HepG2 (cell line): ENCODE data around the gene C19orf85. TPM values are rescaled to one million over a fixed set of nuclear protein-coding genes. Genes with fewer than 3 reads are reported as not detected.

Experiments
- ATAC-seq: fragments of 200-7000 bp; cut with Tn5 transposase; 3 replicates; pipeline ENCODE4 v1.9.1; 2020; ENCODE audit warnings: mild to moderate bottlenecking, moderate library complexity
- Bru-seq: library from RNA; stranded (reverse); fragments of 400-500 nt; gene quantifications from one replicate; lab custom pipeline; 2021; lab: Mats Ljungman, UMichigan
- BruChase-seq, 2 experiments: library from RNA; stranded (reverse); fragments of 400-500 nt; gene quantifications; one replicate each; lab custom pipeline; 2021; lab: Mats Ljungman, UMichigan
- BruUV-seq: library from RNA; stranded (reverse); fragments of 400-500 nt; replicated peaks from 2 replicates; lab custom pipeline; 2021; lab: Mats Ljungman, UMichigan
- CTCF ChIA-PET: fragments of 300-600 bp; formaldehyde crosslinking; extraction: SDS; loops from one replicate; lab custom pipeline; 2021; ENCODE audit warnings: low total read pairs, inconsistent platforms, low intra/inter-chr PET ratio; lab: Yijun Ruan, JAX
- POLR2A ChIA-PET: fragments of 350-600 bp; sonication (Branson Sonifier 250); formaldehyde crosslinking; loops from one replicate; lab custom pipeline; 2020; ENCODE audit warnings: antibody characterized with exemption, inconsistent platforms; lab: Yijun Ruan, JAX
- DNase-seq: peaks from one replicate; pipeline ENCODE4 v3.0.0-alpha.2; 2015; ENCODE audit warnings: low spot score
- FAIRE-seq: peaks from 3 replicates; lab custom pipeline; 2011; peaks lifted over from hg19 to GRCh38; lab: Jason Lieb, UNC
- H2AFZ ChIP-seq: one replicate; pipeline ENCODE4 v1.6.1; 2011; ENCODE audit warnings: low read length, inconsistent platforms
- H3K27ac ChIP-seq: fragments of 300-600 bp; 3 replicates; pipeline ENCODE4 v1.8.0; 2011; ENCODE audit warnings: mixed run types, mild to moderate bottlenecking, mixed read lengths, low read length, inconsistent platforms; ENCODE audit not compliant: insufficient read depth; ENCODE audit errors: extremely low read length
- H3K27me3 ChIP-seq, 2 experiments: fragments of 200-600 bp in 1 of 2; 2 replicates in 1 of 2; 3 replicates in 1 of 2; pipeline versions ENCODE4 v1.6.0 to v1.8.0; 2011; ENCODE audit warnings: low read length in 2 of 2, mild to moderate bottlenecking in 2 of 2, moderate library complexity in 2 of 2, inconsistent platforms in 1 of 2; ENCODE audit not compliant: insufficient read depth in 2 of 2, control insufficient read depth in 1 of 2
- H3K36me3 ChIP-seq, 2 experiments: fragments of 200-600 bp in 1 of 2; replicated peaks in 1 of 2; 2 replicates in 1 of 2; 3 replicates in 1 of 2; pipeline versions ENCODE4 v1.5.1 to v1.8.0; 2011; ENCODE audit warnings: low read length in 2 of 2, inconsistent platforms in 1 of 2; ENCODE audit not compliant: insufficient read depth in 2 of 2, control insufficient read depth in 1 of 2
- H3K4me1 ChIP-seq: 2 replicates; pipeline ENCODE4 v1.5.1; 2012; ENCODE audit warnings: low read length, inconsistent platforms; ENCODE audit not compliant: insufficient read depth
- H3K4me2 ChIP-seq: 2 replicates; pipeline ENCODE4 v1.6.0; 2011; ENCODE audit warnings: low read depth, low read length, inconsistent platforms
- H3K4me3 ChIP-seq, 3 experiments: fragments of 200-600 bp in 1 of 3; sonication (generic), shearing (Covaris generic) in 1 of 3; replicated peaks in 1 of 3; 2 replicates each; pipeline ENCODE4 v1.5.1; 2011 to 2016; ENCODE audit warnings: low read length in 3 of 3, inconsistent platforms in 2 of 3, low read depth in 2 of 3, mild to moderate bottlenecking in 2 of 3, control low read depth in 1 of 3, mixed read lengths in 1 of 3; ENCODE audit not compliant: insufficient read depth in 1 of 3
- H3K79me2 ChIP-seq: one replicate; pipeline ENCODE4 v1.6.1; 2011; ENCODE audit warnings: low read length, inconsistent platforms; ENCODE audit not compliant: insufficient read depth
- H3K9ac ChIP-seq: 2 replicates; pipeline ENCODE4 v1.6.0; 2011; ENCODE audit warnings: mild to moderate bottlenecking, low read depth, low read length, inconsistent platforms; ENCODE audit not compliant: insufficient read depth
- H3K9me3 ChIP-seq: 2 replicates; pipeline ENCODE4 v1.5.1; 2012; ENCODE audit warnings: mild to moderate bottlenecking, low read length
- H4K20me1 ChIP-seq: 2 replicates; pipeline ENCODE4 v1.6.0; 2011; ENCODE audit warnings: inconsistent platforms, mild to moderate bottlenecking, low read length, moderate library complexity; ENCODE audit not compliant: insufficient read depth
- ATF7 ChIP-seq, 2 experiments: fragments of 450-650 bp in 1 of 2; sonication (generic) in 1 of 2; formaldehyde crosslinking in 1 of 2; IDR thresholded peaks; 2 replicates each; pipeline versions ENCODE4 v1.4.0 to v1.6.1; 2016 to 2020; ENCODE audit warnings: antibody characterized with exemption in 1 of 2, mild to moderate bottlenecking in 1 of 2, missing genetic modification reagents in 1 of 2
- BHLHE40 ChIP-seq: IDR thresholded peaks from 2 replicates; pipeline ENCODE4 v1.6.1; 2011; ENCODE audit warnings: low read length, improper control_type of control experiment
- GATAD1 ChIP-seq: IDR thresholded peaks from 2 replicates; pipeline ENCODE4 v1.6.1; 2016; ENCODE audit warnings: missing genetic modification reagents, missing compliant biosample characterization
- HMGA1 ChIP-seq: sonication (generic); formaldehyde crosslinking; conservative IDR thresholded peaks from 2 replicates; pipeline ENCODE4 v1.4.0; 2020; ENCODE audit warnings: missing genetic modification reagents
- NFYC ChIP-seq: IDR thresholded peaks from 2 replicates; pipeline ENCODE4 v1.6.1; 2016; ENCODE audit warnings: missing genetic modification reagents, missing compliant biosample characterization
- NR2F1 ChIP-seq, 2 experiments: fragments of 450-650 bp in 1 of 2; formaldehyde crosslinking in 1 of 2; IDR thresholded peaks; 2 replicates each; pipeline versions ENCODE4 v1.5.0 to v1.6.1; 2016 to 2020; ENCODE audit warnings: mild to moderate bottlenecking in 1 of 2, missing compliant biosample characterization in 1 of 2, missing genetic modification reagents in 1 of 2, moderate library complexity in 1 of 2
- ZNF615 ChIP-seq: sonication (generic); formaldehyde crosslinking; IDR thresholded peaks from 2 replicates; pipeline ENCODE4 v1.5.0; 2020; ENCODE audit warnings: mild to moderate bottlenecking, missing genetic modification reagents, borderline replicate concordance
- ZNF788 ChIP-seq: sonication (generic); formaldehyde crosslinking; IDR thresholded peaks from 2 replicates; pipeline ENCODE4 v1.5.0; 2020; ENCODE audit warnings: mild to moderate bottlenecking, missing genetic modification reagents, borderline replicate concordance
- ZNF878 ChIP-seq: sonication (generic); formaldehyde crosslinking; IDR thresholded peaks from 2 replicates; pipeline ENCODE4 v1.8.1; 2023; ENCODE audit warnings: mild to moderate bottlenecking, missing genetic modification reagents, moderate library complexity
- WGBS: methylation state at CpG from one replicate; pipeline ENCODE4 v1.1.6; 2017; ENCODE audit warnings: low lambda C conversion rate; 5-methylcytosine and 5-hydroxymethylcytosine counted together
- in situ Hi-C: cut with HindIII; loops from 2 replicates; pipeline ENCODE4 v1.10.0; 2017; ENCODE audit warnings: low pct_unique_long_range_greater_than_20kb; ENCODE audit not compliant: extremely low pct_ligation_motif_present
- intact Hi-C: fragments of 100-400 bp; cut with micrococcal nuclease; formaldehyde crosslinking; loops from one replicate; pipeline ENCODE4 v1.10.0; 2022; ENCODE audit not compliant: unreplicated experiment
- long read RNA-seq, 2 experiments: library from RNA in 1 of 2; library from polyadenylated mRNA in 1 of 2; stranded (forward) in 1 of 2; unstranded in 1 of 2; transcript quantifications; one replicate each; pipeline ENCODE4 v2.0.0, GENCODE V29; 2019 to 2022
- polyA minus RNA-seq, 3 experiments: library from RNA; depleted of rRNA, polyadenylated mRNA; stranded (reverse); fragments of >200 nt; gene quantifications; 2 replicates each; pipeline ENCODE4 v1.2.3, GENCODE V29; 2011; ENCODE audit warnings: low replicate concordance in 1 of 3
- polyA plus RNA-seq, 8 experiments: library from polyadenylated mRNA; depleted of rRNA in 3 of 8; stranded (reverse) in 7 of 8; unstranded in 1 of 8; fragments of >200 nt; fragmentation: Illumina TruSeq in 4 of 8; extraction: Trizol in 4 of 8; gene quantifications; 2 replicates each; pipeline versions ENCODE4 v1.2.1 to v1.2.3, GENCODE V29; 2011 to 2016; ENCODE audit warnings: low read depth in 4 of 8, missing spikeins in 1 of 8, mixed read lengths in 1 of 8; ENCODE audit not compliant: insufficient read depth in 1 of 8
- total RNA-seq, 5 experiments: library from RNA; depleted of rRNA; stranded (reverse); fragments of >200 nt; fragmentation: Illumina TruSeq; extraction: Trizol; gene quantifications; 2 replicates each; pipeline ENCODE4 v1.2.3, GENCODE V29; 2016; ENCODE audit warnings: low read depth in 1 of 5
- TF ChIP-seq, protein P1 (sequence below): sonication (generic); formaldehyde crosslinking; conservative IDR thresholded peaks from 2 replicates; pipeline ENCODE4 v1.8.0; 2022; ENCODE audit warnings: low read depth, missing genetic modification reagents
- TF ChIP-seq, protein P2 (sequence below), 2 experiments: sonication (generic) in 1 of 2; formaldehyde crosslinking in 1 of 2; IDR thresholded peaks; 2 replicates each; pipeline versions ENCODE4 v1.6.1 to v1.9.0; 2014 to 2022; ENCODE audit warnings: antibody characterized with exemption in 1 of 2, borderline replicate concordance in 1 of 2, inconsistent platforms in 1 of 2, low read depth in 1 of 2, missing genetic modification reagents in 1 of 2
- TF ChIP-seq, protein P3 (sequence below): IDR thresholded peaks from 2 replicates; pipeline ENCODE4 v1.6.1; 2016

The C19orf85 gene
- total RNA-seq (2016; rRNA removed; fragmentation: Illumina TruSeq; extraction: Trizol), result not detected in 2 replicates
- not detected in 2 replicates for total RNA-seq (2016; cell fraction: cytosol; rRNA removed; fragmentation: Illumina TruSeq; extraction: Trizol; ENCODE audit: low read depth)
- total RNA-seq (2016; cell fraction: insoluble cytoplasmic fraction; rRNA removed; fragmentation: Illumina TruSeq; extraction: Trizol), result not detected in 2 replicates
- not detected in 2 replicates for total RNA-seq (2016; cell fraction: membrane; rRNA removed; fragmentation: Illumina TruSeq; extraction: Trizol)
- total RNA-seq (2016; cell fraction: nucleus; rRNA removed; fragmentation: Illumina TruSeq; extraction: Trizol), result not detected in 2 replicates
- not detected in 2 replicates for polyA plus RNA-seq (2011; rRNA removed)
- not detected in 2 replicates for polyA plus RNA-seq (2011; cell fraction: cytosol; rRNA removed)
- polyA plus RNA-seq (2011; cell fraction: nucleus; rRNA removed), result not detected in 2 replicates
- not detected in 2 replicates for polyA plus RNA-seq (2012)
- not detected in 2 replicates for polyA plus RNA-seq (2016; cell fraction: cytosol; fragmentation: Illumina TruSeq; extraction: Trizol; ENCODE audit: low read depth)
- polyA plus RNA-seq (2016; cell fraction: insoluble cytoplasmic fraction; fragmentation: Illumina TruSeq; extraction: Trizol; ENCODE audit: low read depth), result not detected in 2 replicates
- not detected in 2 replicates for polyA plus RNA-seq (2016; cell fraction: membrane; fragmentation: Illumina TruSeq; extraction: Trizol; ENCODE audit: low read depth)
- polyA plus RNA-seq (2016; cell fraction: nucleus; fragmentation: Illumina TruSeq; extraction: Trizol; ENCODE audit: insufficient read depth, low read depth), result not detected in 2 replicates
- polyA minus RNA-seq (2011; rRNA and poly(A)+ RNA removed; ENCODE audit: low replicate concordance), result not detected in 2 replicates
- not detected in 2 replicates for polyA minus RNA-seq (2011; cell fraction: cytosol; rRNA and poly(A)+ RNA removed)
- polyA minus RNA-seq (2011; cell fraction: nucleus; rRNA and poly(A)+ RNA removed), result not detected in 2 replicates
- not detected for Bru-seq, nascent RNA
- BruChase-seq, experiment 1, labeled RNA remaining after a 6-hour chase, result not detected
- not detected for BruChase-seq, experiment 2, labeled RNA remaining after a 2-hour chase
- long read RNA-seq, experiment 1, result 0 reads
- long read RNA-seq, experiment 2, result 0 reads

DNA sequence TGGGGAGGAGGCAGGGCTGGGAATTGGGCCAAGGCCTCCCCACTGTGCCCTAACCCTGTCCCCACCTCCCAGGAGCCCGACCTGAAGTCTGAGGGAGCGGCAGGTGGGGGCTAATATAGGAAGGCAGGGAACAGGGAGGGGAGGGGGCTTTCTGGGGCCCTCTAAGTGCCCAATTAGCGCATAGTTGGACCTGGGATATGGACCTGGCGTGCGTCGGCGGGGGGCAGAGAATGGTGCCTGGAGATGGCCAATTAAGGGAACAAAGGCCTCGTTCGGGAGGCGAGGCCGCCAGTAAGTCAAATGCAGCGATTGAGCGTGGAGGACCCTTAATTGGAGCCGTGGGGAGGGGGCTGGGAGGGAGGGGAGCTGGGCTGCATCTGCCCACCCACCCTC lies at the start of gene C19orf85:
Gene C19orf85 (minus strand): TSS at position 90 of the 393 bp plus-strand sequence. CDS start 197 bp downstream, outside the sequence.
- Histone ChIP-seq H3K27ac (no peak within 1 kb of the TSS), H3K27me3 (no peaks in the 10 kb centered on the region; a peak in 1 of 5 replicates), H3K4me2 (peak within 1 kb of the TSS; percentile 39; the same call in 1 of the 2 replicates), H3K36me3 (no peaks in the 10 kb centered on the region), H3K9ac (no peak within 1 kb of the TSS), H3K4me1 (peaks cover 64% of the 10 kb centered on the region), H3K4me3 (no peak within 1 kb of the TSS; a peak in 1 of 6 replicates), H3K9me3 (no peaks in the 10 kb centered on the region), H3K79me2 (peaks cover 6% of the 10 kb centered on the region), H2AFZ (no peak within 1 kb of the TSS), H4K20me1 (no peaks in the 10 kb centered on the region)
- in situ Hi-C loops (no loop called here), intact Hi-C loops (no loop called here)
- DNase-seq (no peak), FAIRE-seq (no peak), ATAC-seq (no peak)
- 39% methylated on average over 11 of the region's 14 CpGs for WGBS
- BruUV-seq, result no TSS peak
- ChIA-PET CTCF (no interaction called here), POLR2A (no interaction called here)
- TF ChIP-seq HMGA1 (CRISPR knock-in tag), result no peak
- TF ChIP-seq, protein P1, sequence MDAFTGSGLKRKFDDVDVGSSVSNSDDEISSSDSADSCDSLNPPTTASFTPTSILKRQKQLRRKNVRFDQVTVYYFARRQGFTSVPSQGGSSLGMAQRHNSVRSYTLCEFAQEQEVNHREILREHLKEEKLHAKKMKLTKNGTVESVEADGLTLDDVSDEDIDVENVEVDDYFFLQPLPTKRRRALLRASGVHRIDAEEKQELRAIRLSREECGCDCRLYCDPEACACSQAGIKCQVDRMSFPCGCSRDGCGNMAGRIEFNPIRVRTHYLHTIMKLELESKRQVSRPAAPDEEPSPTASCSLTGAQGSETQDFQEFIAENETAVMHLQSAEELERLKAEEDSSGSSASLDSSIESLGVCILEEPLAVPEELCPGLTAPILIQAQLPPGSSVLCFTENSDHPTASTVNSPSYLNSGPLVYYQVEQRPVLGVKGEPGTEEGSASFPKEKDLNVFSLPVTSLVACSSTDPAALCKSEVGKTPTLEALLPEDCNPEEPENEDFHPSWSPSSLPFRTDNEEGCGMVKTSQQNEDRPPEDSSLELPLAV, result no peak
- TF ChIP-seq, protein P2, sequence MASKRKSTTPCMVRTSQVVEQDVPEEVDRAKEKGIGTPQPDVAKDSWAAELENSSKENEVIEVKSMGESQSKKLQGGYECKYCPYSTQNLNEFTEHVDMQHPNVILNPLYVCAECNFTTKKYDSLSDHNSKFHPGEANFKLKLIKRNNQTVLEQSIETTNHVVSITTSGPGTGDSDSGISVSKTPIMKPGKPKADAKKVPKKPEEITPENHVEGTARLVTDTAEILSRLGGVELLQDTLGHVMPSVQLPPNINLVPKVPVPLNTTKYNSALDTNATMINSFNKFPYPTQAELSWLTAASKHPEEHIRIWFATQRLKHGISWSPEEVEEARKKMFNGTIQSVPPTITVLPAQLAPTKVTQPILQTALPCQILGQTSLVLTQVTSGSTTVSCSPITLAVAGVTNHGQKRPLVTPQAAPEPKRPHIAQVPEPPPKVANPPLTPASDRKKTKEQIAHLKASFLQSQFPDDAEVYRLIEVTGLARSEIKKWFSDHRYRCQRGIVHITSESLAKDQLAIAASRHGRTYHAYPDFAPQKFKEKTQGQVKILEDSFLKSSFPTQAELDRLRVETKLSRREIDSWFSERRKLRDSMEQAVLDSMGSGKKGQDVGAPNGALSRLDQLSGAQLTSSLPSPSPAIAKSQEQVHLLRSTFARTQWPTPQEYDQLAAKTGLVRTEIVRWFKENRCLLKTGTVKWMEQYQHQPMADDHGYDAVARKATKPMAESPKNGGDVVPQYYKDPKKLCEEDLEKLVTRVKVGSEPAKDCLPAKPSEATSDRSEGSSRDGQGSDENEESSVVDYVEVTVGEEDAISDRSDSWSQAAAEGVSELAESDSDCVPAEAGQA (IDR thresholded peaks at IDR 0.05; ENCODE audit: low read depth), result no peak
- TF ChIP-seq, protein P2 (CRISPR knock-in tag; IDR thresholded peaks at IDR 0.05; ENCODE audit: borderline replicate concordance), result no peak
- TF ChIP-seq, protein P3, sequence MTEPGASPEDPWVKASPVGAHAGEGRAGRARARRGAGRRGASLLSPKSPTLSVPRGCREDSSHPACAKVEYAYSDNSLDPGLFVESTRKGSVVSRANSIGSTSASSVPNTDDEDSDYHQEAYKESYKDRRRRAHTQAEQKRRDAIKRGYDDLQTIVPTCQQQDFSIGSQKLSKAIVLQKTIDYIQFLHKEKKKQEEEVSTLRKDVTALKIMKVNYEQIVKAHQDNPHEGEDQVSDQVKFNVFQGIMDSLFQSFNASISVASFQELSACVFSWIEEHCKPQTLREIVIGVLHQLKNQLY (CRISPR knock-in tag), result no peak
- TF ChIP-seq ZNF788 (CRISPR knock-in tag), result no peak
- no peak for TF ChIP-seq ZNF615 (CRISPR knock-in tag)
- no peak for TF ChIP-seq NFYC (CRISPR knock-in tag)
- TF ChIP-seq BHLHE40, result no peak
- TF ChIP-seq NR2F1 (CRISPR knock-in tag; IDR thresholded peaks at IDR 0.05), result no peak
- no peak for TF ChIP-seq ATF7 (IDR thresholded peaks at IDR 0.05)
- TF ChIP-seq ATF7 (CRISPR knock-in tag; IDR thresholded peaks at IDR 0.05), result no peak
- TF ChIP-seq GATAD1 (CRISPR knock-in tag), result no peak
- TF ChIP-seq ZNF878 (CRISPR knock-in tag), result no peak
